ENCODE measurements around the gene PLEKHB2. TPM values are rescaled to one million over a fixed set of nuclear protein-coding genes. Genes with fewer than 3 reads are reported as not detected.
"Not testable (repeated sequence)": the region's sequence is repeated elsewhere in the genome, so short reads cannot be mapped to it uniquely, and the experiment has no call there.

Gene PLEKHB2
- total RNA-seq, 1 donor from 2014 or later: 94.0 TPM

DNA sequence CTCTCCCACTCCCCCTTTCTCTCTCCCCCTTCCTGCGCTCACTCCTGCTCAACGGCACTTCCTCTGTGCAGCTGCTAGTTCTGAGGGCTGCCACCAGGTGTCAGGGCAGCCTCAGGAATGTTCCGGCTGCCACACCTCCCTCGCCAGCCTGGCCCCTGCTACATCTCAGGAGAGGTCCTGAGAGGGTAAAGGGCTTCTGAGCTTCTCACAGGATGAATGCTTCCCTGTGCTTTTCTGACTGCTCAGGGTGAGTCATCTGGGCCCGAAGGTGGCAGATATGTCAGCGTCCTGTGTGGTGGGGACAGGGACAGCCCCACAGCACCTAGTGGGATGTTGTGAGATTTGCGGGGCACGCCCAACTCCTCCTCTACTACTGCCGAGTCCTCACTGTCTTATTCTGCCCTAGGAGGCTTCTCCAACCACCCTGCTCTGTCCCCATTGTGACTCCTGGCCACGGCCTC, 49.0 kb downstream of the PLEKHB2 start:
- no peak for DNase-seq (ENCODE audit: low read depth)
- TF ChIP-seq, protein P1, sequence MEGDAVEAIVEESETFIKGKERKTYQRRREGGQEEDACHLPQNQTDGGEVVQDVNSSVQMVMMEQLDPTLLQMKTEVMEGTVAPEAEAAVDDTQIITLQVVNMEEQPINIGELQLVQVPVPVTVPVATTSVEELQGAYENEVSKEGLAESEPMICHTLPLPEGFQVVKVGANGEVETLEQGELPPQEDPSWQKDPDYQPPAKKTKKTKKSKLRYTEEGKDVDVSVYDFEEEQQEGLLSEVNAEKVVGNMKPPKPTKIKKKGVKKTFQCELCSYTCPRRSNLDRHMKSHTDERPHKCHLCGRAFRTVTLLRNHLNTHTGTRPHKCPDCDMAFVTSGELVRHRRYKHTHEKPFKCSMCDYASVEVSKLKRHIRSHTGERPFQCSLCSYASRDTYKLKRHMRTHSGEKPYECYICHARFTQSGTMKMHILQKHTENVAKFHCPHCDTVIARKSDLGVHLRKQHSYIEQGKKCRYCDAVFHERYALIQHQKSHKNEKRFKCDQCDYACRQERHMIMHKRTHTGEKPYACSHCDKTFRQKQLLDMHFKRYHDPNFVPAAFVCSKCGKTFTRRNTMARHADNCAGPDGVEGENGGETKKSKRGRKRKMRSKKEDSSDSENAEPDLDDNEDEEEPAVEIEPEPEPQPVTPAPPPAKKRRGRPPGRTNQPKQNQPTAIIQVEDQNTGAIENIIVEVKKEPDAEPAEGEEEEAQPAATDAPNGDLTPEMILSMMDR (conservative IDR thresholded peaks at IDR 0.05; ENCODE audit: low read depth, low read length): peak; percentile 84

DNA sequence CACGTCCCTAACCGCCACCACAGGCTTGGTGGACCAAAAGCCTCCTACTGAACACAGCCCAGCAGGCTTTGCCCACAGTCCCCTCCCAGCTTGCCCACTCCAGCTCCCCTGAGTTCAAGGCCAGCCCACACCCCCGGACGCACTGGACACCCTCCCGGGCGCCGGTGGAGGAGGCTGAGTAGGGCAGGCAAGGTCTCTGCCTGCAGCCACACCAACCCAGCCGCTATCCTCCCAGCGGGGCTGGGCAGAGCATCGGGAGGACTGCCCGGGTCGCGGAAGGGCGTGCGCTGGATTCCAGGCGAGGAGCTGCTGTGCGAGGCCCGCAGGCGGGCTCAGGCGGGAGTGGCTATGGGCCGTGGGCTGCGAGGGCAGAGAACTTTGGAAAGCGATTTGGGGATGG, 49.5 kb downstream of the PLEKHB2 start:
- no peak overlapping the region for H3K4me3 ChIP-seq (ENCODE audit: low read depth, low read length)
- TF ChIP-seq, protein P1 (conservative IDR thresholded peaks at IDR 0.05; ENCODE audit: low read depth, low read length): no peak
- no peak for DNase-seq (ENCODE audit: low read depth)

More for the DNA sequence above, 49.0 kb downstream of the PLEKHB2 start:
- no peak overlapping the region for H3K4me3 ChIP-seq (ENCODE audit: low read depth, low read length)

DNA sequence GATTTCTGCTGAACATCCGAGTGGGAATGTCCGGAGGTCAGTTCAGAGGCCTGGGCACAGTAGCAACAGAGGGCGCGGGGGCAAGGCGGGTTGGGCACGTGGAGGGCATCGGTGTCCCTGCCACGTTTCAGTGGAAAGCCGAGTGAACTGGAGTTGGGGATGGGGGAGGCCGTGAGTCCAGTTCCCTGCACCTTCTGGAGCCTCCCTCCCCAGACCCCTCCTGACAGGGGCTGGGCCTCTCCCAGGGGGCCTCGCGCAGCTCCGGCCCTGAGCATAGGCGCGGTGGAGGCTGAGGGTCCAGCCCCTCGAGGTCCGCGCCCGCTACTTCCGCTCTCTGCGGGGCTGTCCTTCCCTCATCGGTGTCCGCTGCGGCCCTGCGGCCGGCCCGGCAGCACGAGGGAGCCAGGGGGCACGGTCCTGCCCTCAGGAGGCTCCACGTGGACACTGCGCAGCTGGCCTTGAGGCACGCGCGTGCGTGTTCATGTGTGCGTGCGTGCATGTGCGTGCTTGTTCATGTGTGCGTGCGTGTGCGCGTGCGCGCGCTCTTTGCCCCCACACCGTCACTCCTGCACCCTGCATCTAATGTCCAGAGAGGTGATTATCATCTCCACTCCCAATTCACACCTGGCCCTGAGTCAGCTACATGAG, 50.2 kb downstream of the PLEKHB2 start:
- no peak overlapping the region for H3K4me3 ChIP-seq (ENCODE audit: low read depth, low read length)
- TF ChIP-seq, protein P1 (conservative IDR thresholded peaks at IDR 0.05; ENCODE audit: low read depth, low read length): no peak
- DNase-seq (ENCODE audit: low read depth): no peak

DNA sequence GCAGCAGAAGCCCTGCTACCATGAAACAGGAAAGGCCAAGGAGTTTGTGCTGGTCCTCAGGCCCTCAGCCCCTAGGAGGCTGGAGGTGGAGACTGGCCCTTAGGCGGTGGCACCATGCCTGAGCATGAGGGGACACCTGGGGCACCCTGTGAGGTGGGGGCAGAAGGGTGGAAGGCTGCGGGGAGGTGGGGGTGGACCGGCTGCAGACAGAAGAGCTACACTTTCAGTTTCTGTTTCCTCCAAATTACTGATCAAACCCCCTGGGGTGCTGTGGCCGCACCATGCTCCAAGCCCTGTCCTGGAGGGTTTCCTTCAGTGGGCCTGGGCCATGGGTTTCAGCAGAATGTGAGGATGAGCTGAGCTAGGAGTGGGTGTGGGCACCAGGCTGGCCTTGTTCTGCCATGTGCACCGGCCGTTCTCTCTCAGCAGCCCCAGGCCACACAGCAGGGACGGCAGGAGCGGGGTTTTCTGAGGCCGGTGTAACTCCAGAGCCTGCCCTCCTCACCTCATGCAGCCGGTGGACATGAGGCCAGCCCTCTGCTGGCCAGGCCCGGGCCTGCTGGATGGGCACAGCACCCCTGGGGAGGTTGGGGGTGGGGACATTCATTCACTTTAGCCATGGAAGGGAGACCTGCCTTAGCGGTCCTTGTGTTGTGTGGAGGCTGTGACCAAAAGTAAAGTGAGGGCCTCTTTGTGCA, 51.5 kb downstream of the PLEKHB2 start:
- DNase-seq (ENCODE audit: low read depth): no peak
- TF ChIP-seq, protein P1 (conservative IDR thresholded peaks at IDR 0.05; ENCODE audit: low read depth, low read length): peak; percentile 34
- H3K4me3 ChIP-seq (ENCODE audit: low read depth, low read length): no peak overlapping the region

DNA sequence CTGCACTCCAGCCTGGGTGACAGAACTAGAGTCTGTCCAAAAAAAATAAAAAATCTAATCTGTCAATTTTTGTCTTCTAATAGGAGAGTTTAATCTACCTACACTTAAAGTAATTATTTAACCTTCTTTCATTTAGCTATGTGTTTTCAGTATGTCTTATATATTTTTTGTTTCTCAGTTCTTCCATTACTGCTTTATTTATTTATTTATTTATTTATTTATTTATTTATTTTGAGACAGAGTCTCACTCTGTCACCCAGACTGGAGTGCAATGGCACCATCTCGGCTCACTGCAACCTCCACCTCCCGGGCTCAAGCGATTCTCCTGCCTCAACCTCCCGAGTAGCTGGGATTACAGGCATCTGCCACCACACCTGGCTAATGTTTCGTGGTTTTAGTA, 60.4 kb downstream of the PLEKHB2 start:
- DNase-seq (ENCODE audit: low read depth): not testable (repeated sequence)

DNA sequence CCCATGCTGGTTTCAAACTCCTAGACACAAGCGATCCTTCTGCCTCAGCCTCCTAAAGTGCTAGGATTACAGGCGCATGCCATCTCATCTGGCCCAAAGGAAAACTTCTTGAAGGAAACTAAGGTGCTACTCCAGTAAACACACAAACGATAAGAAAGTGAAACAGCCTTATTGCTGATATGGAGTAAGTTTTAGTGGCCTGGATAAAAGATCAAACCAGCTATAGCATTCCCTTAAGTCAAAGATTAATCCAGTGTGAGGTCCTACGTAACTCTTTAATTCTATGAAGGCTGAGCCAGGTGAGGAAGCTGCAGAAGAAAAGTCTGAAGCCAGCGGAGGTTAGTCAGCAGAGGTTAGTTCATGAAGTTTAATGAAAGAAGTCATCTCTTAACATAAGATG, 63.4 kb downstream of the PLEKHB2 start:
- no peak for DNase-seq (ENCODE audit: low read depth)
- H3K4me3 ChIP-seq (ENCODE audit: low read depth, low read length): no peak overlapping the region
- TF ChIP-seq, protein P1 (conservative IDR thresholded peaks at IDR 0.05; ENCODE audit: low read depth, low read length): no peak

More for the DNA sequence above, 60.4 kb downstream of the PLEKHB2 start:
- H3K4me3 ChIP-seq (ENCODE audit: low read depth, low read length): not testable (repeated sequence)

DNA sequence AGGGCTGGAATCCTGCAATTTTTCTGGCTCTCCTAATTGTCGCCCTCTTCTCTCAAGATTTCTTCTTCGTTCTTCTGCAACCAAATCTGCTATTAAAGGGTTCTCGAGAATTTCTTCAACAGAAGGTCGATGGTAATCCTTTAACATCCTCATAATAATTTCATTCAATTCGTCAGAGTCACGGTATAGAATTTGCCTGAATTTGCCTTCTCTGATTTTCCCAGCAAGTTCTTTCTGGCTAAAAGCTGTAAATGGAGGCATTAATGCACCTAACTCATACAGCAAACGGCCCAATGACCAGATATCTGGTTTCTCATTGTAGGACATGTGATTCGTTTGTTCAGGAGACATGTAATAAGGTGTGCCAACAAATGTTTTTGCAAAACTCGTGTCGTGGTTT, 72.9 kb downstream of the PLEKHB2 start:
- DNase-seq (ENCODE audit: low read depth); H3K4me3 ChIP-seq (ENCODE audit: low read depth, low read length): not testable (repeated sequence)

DNA sequence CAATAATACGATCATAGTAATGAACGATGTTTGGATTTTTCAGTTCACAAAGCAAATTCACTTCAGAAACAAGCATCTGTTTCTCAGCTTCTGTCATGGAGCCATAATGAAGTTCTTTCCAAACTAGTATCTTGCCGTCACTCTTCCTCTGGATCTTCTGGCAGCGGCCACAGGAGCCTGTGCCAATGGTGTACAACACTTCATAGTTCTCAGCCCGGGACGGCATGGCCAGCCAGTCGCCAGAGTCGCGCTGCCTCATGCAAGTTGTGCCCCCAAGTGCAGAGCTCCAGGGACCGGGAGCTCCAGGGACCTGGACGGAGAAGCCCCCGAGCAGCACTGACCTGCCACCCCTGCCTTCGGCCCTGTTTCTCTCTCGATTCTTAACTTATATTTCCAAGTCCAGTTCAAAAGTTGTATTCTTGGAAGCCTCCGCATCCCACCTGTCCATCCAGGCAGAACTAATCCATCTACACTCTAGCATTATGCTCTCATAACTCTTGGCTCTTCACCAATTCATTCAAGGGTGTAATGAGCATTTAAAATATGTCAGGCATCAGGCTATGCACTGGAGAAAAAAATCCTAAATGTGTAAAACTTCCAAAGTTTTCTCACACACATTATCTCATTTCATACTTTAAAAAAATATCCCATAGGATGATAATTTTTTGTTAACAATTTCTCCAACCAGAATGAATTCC, 73.7 kb downstream of the PLEKHB2 start:
- not testable (repeated sequence) for DNase-seq (ENCODE audit: low read depth)

DNA sequence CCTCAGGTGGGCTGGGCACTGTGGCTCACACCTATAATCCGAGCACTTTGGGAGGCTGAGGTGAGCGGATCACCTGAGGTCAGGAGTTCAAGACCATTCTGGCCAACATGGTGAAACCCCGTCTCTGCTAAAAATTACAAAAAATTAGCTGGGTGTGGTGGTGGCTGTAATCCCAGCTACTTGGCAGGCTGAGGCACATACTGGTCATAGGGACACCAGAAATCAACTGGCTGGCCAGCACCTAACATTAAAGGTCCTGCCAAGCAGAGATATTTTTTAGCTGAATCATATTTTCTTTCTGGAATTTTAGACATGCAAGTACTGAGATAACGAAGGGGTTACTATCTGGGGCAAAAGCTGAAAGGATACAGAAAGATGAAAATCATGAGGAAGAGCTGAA, 76.3 kb downstream of the PLEKHB2 start:
- DNase-seq (ENCODE audit: low read depth); H3K4me3 ChIP-seq (ENCODE audit: low read depth, low read length): not testable (repeated sequence)

More for the DNA sequence above, 73.7 kb downstream of the PLEKHB2 start:
- not testable (repeated sequence) for H3K4me3 ChIP-seq (ENCODE audit: low read depth, low read length)

DNA sequence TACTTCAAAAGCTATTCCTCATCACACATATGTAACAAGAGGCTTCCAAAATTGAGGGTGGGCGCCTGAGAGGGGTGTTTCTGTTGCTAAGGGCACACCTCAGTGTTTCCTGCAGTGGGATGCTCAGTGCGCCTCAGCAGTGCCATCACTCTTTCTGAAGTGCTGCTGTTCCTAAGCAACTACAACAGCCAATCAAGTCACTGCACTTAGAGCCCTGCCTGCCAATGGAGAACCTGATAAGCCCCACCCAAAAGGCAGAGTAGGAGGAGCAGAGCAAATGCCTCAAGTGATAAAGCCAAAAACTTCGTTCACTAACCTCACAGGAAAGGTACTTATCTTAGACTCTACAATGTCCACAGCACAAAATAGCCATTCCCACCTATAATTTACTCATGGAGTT, 88.3 kb downstream of the PLEKHB2 start:
- H3K4me3 ChIP-seq (ENCODE audit: low read depth, low read length); DNase-seq (ENCODE audit: low read depth): not testable (repeated sequence)

DNA sequence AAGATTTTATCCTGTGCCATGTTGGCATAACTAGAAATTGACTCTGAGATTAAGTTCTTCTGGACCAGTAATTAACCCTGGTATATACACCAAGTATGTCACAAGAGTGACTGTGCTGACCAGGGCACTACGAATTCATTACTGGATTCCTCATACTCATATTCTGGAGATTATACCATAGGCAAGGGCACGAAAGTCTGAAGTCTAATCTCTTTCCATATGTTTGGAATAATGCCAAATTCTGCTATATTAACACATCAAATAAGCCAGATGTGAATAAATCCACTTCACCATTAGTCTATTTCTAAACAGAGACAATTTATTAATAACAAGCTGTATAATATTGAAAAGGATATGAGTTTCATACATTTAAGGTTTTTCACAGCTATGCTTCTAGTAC, 91.0 kb downstream of the PLEKHB2 start:
- not testable (repeated sequence) for H3K4me3 ChIP-seq (ENCODE audit: low read depth, low read length); DNase-seq (ENCODE audit: low read depth)

All from epithelial cell of proximal tubule (primary cell).